HFFc6 (cell line): ENCODE results near the gene AURKA. TPM values are rescaled to one million over a fixed set of nuclear protein-coding genes. Genes with fewer than 3 reads are reported as not detected.
"Not testable (repeated sequence)": the region's sequence is repeated elsewhere in the genome, so short reads cannot be mapped to it uniquely, and the experiment has no call there.

Experiments used
- DNase-seq: peaks from one replicate; pipeline ENCODE4 v3.0.0-alpha.2; 2018
- H3K27ac Mint-ChIP-seq: 2 replicates; pipeline ENCODE4 v1.8.0; 2020; ENCODE audit warnings: mild to moderate bottlenecking, mixed read lengths
- H3K27me3 Mint-ChIP-seq: 2 replicates; pipeline ENCODE4 v1.8.0; 2021; ENCODE audit warnings: mild to moderate bottlenecking, moderate library complexity, mixed read lengths; ENCODE audit not compliant: insufficient read depth
- H3K36me3 Mint-ChIP-seq: 2 replicates; pipeline ENCODE4 v1.8.0; 2021; ENCODE audit warnings: low read depth, mixed read lengths
- H3K4me1 Mint-ChIP-seq: 2 replicates; pipeline ENCODE4 v1.8.0; 2020; ENCODE audit warnings: low read depth, mixed read lengths
- H3K4me3 Mint-ChIP-seq: 2 replicates; pipeline ENCODE4 v1.8.0; 2020; ENCODE audit warnings: mild to moderate bottlenecking, moderate library complexity, mixed read lengths
- H3K9me3 Mint-ChIP-seq: 2 replicates; pipeline ENCODE4 v1.8.0; 2020; ENCODE audit warnings: mild to moderate bottlenecking, mixed read lengths
- total RNA-seq, 6 experiments: library from RNA; stranded (reverse); fragmentation: NEBNext Ultra II Directional; extraction: Animal tissue kit (Norgen Biotek cat#: 25700); gene quantifications; 2 replicates in 1 of 6; 3 replicates in 5 of 6; pipeline ENCODE4 v1.2.3, GENCODE V29; 2021
- TF ChIP-seq, protein P1 (sequence below): fragments of 200-600 bp; sonication (generic); IDR thresholded peaks from 2 replicates; pipeline ENCODE4 v1.5.0; 2021; ENCODE audit warnings: antibody characterized with exemption, mild to moderate bottlenecking

Gene AURKA
- total RNA-seq, 6 experiments from 2014 or later, result 37.2 to 82.0 (median 77.1) TPM

DNA sequence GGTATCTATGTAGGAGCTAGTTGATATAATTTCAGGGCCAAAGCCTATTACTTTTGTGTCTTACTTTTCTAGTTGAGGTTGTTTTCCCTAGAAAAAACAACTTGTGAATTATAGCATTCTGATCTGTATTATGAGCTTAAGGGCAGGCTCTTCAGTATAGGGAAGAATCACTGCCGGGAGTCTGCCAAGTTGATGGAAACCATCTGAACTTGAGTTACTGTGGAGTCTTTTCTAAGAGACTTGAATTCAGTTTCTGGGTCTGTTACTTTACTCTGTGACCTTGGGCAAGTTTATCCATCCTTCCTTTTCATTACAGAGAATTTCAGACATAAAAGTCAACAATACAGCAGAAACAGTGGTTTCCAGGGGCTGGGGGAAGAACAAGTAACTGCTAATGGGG, 17.9 kb upstream of the AURKA start:
- peaks cover 3% of the 10 kb centered on the region for H3K27me3 Mint-ChIP-seq
- no peak overlapping the region for H3K4me3 Mint-ChIP-seq
- DNase-seq, result no peak
- peaks cover 32% of the 10 kb centered on the region for H3K4me1 Mint-ChIP-seq
- no peaks in the 10 kb centered on the region for H3K9me3 Mint-ChIP-seq
- H3K27ac Mint-ChIP-seq, result no peak overlapping the region
- TF ChIP-seq, protein P1, sequence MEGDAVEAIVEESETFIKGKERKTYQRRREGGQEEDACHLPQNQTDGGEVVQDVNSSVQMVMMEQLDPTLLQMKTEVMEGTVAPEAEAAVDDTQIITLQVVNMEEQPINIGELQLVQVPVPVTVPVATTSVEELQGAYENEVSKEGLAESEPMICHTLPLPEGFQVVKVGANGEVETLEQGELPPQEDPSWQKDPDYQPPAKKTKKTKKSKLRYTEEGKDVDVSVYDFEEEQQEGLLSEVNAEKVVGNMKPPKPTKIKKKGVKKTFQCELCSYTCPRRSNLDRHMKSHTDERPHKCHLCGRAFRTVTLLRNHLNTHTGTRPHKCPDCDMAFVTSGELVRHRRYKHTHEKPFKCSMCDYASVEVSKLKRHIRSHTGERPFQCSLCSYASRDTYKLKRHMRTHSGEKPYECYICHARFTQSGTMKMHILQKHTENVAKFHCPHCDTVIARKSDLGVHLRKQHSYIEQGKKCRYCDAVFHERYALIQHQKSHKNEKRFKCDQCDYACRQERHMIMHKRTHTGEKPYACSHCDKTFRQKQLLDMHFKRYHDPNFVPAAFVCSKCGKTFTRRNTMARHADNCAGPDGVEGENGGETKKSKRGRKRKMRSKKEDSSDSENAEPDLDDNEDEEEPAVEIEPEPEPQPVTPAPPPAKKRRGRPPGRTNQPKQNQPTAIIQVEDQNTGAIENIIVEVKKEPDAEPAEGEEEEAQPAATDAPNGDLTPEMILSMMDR, result no peak
- peaks cover 38% of the 10 kb centered on the region for H3K36me3 Mint-ChIP-seq

DNA sequence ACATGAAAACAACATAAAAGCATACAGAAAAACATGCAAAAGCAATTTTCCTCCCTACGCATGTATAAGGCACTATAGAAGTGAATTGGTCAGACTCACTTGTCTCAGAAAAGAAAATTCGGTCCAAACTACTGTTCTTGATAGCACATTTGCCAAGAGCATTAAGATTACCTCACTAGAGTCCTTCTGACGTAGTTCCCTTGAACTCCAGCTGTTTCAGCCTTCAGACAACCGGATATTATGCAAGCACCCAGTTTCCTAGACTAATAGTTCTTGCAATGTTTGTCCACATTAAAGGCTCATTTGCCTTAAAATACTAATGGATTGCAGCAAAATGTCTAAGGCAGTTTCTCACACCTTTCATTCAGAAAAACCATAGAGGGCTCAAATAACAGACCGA, 17.5 kb upstream of the AURKA start:
- TF ChIP-seq, protein P1, result no peak
- H3K36me3 Mint-ChIP-seq, result peaks cover 38% of the 10 kb centered on the region
- peaks cover 3% of the 10 kb centered on the region for H3K27me3 Mint-ChIP-seq
- no peak overlapping the region for H3K4me3 Mint-ChIP-seq
- no peaks in the 10 kb centered on the region for H3K9me3 Mint-ChIP-seq
- DNase-seq, result no peak
- H3K4me1 Mint-ChIP-seq, result peaks cover 28% of the 10 kb centered on the region
- H3K27ac Mint-ChIP-seq, result no peak overlapping the region

DNA sequence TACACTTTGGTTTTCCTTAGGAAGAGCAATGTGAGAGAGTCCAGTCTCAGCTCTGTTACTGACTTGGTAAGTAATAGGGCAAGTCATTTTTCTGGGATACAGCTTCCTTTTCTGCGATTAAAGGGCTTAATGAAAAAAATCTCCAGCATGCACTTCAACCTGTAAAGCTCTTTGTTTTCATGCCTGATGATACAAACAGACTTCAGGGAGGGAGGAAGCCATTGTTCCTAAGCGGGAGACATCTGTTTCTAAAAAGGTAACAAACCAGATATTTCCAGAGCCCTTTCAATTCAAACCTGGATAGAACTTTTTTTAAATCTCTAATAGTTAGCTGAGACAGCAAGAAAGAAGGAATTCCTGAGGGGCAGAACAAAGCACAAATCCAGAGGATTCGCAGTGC, 14.9 kb upstream of the AURKA start:
- H3K4me1 Mint-ChIP-seq, result peaks cover 6% of the 10 kb centered on the region; the same call in 1 of the 2 replicates
- TF ChIP-seq, protein P1, result no peak
- no peaks in the 10 kb centered on the region for H3K9me3 Mint-ChIP-seq
- H3K27ac Mint-ChIP-seq, result no peak overlapping the region
- no peak overlapping the region for H3K4me3 Mint-ChIP-seq
- H3K27me3 Mint-ChIP-seq, result peaks cover 3% of the 10 kb centered on the region
- DNase-seq, result no peak
- H3K36me3 Mint-ChIP-seq, result peaks cover 35% of the 10 kb centered on the region

DNA sequence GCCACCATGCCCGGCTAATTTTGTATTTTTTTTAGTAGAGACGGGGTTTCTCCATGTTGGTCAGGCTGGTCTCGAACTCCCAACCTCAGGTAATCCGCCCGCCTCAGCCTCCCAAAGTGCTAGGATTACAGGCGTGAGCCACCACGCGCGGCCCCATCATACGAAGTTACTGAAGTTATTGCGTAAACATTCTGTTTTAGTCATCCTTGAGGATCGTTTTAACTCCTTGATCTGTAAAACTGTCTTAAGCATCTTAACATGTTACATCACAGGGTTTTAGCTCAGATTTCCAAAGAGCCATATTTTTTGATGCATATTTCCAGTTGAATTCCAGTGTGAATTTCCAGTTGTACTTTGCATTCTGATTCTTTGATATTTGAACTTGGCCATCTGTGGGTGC, 13.3 kb upstream of the AURKA start:
- peaks cover 35% of the 10 kb centered on the region for H3K36me3 Mint-ChIP-seq
- not testable (repeated sequence) for H3K9me3 Mint-ChIP-seq, H3K27me3 Mint-ChIP-seq, DNase-seq, H3K27ac Mint-ChIP-seq, H3K4me1 Mint-ChIP-seq, H3K4me3 Mint-ChIP-seq

DNA sequence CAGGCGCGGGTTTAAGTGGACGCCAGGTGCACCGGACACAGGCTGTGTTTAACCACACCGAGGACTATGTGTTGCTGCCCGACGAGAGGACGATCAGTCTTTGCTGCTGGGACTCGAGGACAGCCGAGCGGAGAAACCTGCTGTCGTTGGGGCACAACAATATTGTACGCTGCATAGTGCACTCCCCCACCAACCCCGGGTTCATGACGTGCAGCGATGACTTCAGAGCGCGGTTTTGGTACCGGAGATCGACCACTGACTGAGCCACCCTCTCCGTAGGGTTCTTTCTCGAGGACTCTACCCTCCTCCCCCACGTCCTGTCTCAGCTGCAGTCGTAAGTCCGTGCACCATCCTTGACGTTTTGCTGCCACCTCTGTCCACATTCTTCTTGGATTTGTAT, 11.4 kb upstream of the AURKA start:
- H3K9me3 Mint-ChIP-seq, result no peaks in the 10 kb centered on the region
- no peak overlapping the region for H3K27ac Mint-ChIP-seq
- H3K36me3 Mint-ChIP-seq, result peaks cover 47% of the 10 kb centered on the region
- peaks cover under 1% of the 10 kb centered on the region; the same call in 1 of the 2 replicates for H3K27me3 Mint-ChIP-seq
- DNase-seq, result no peak
- no peak overlapping the region for H3K4me3 Mint-ChIP-seq
- peaks cover 7% of the 10 kb centered on the region; the same call in 1 of the 2 replicates for H3K4me1 Mint-ChIP-seq
- TF ChIP-seq, protein P1, result no peak

DNA sequence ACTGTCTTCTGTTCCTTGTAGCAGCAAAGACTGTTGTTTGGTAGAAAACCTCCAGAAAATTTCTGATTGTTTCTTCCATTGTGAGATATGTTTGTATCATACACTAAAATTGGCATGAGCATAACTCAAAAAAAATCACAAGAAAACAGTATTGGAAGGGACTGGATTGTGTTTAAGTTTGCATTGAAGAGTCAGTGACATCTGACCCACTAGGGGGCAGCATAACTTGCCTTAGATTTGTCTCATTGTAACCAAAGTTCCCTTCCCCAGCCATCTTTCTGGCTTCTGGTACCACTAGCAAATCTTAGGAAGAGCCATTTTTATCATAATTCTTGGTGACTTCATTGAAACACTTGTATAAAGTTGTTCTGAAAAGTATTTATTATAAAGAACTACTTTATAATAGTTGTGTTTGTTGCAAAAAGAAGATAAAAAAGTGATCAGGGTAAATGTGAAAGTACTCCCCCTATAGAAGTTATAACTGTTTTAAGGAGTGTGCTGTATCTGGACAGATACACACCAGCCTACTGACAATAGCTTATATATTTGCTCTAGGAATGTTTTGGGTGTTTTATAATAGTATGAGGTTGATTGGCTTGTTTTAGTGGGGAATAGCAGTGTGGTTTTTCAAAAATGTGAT, 8.1 kb upstream of the AURKA start:
- peak; percentile 66 for DNase-seq
- H3K4me1 Mint-ChIP-seq, result peaks cover 7% of the 10 kb centered on the region; the same call in 1 of the 2 replicates
- H3K27me3 Mint-ChIP-seq, result no peaks in the 10 kb centered on the region
- TF ChIP-seq, protein P1, result peak; percentile 97
- H3K9me3 Mint-ChIP-seq, result no peaks in the 10 kb centered on the region
- H3K4me3 Mint-ChIP-seq, result no peak overlapping the region
- H3K27ac Mint-ChIP-seq, result peak overlapping the region; percentile 55; the same call in 1 of the 2 replicates
- peaks cover 49% of the 10 kb centered on the region for H3K36me3 Mint-ChIP-seq
